Measurements from ENCODE around the gene IRF1.
A peak's percentile ranks its signal among the peaks of the same experiment; 100 is the strongest.
"Not testable (repeated sequence)": the region's sequence is repeated elsewhere in the genome, so short reads cannot be mapped to it uniquely, and the experiment has no call there.

The IRF1 gene
- total RNA-seq: 24.8 to 680 (median 57.4) reads per million in 18 experiments

GRCh38 chr5:132490484-132491367, at the start of gene IRF1:
TSS of gene IRF1 (minus strand) at chr5:132490773. CDS start at chr5:132489478, 1,295 bp downstream.
- peak; percentile 97 for DNase-seq

- no peak for DNase-seq
Observed at GRCh38 chr5:132540149-132540548, 49.6 kb upstream of the IRF1 start.

GRCh38 chr5:132539716-132540115, 49.1 kb upstream of the IRF1 start:
- DNase-seq: no peak

- no peak for DNase-seq
Observed at GRCh38 chr5:132530946-132531345, 40.4 kb upstream of the IRF1 start.

GRCh38 chr5:132528866-132529634, 38.5 kb upstream of the IRF1 start:
- DNase-seq: no peak

GRCh38 chr5:132528021-132528420, 37.4 kb upstream of the IRF1 start:
- DNase-seq: no peak

- DNase-seq: no peak
Observed at GRCh38 chr5:132526974-132527564, 36.5 kb upstream of the IRF1 start.

GRCh38 chr5:132526290-132526973, 35.9 kb upstream of the IRF1 start:
- peak; percentile 61 to 69 for DNase-seq

- no peak for DNase-seq
Observed at GRCh38 chr5:132525299-132525724, 34.7 kb upstream of the IRF1 start.

- peak in 1 of 2 donors; percentile 2 for DNase-seq
Observed at GRCh38 chr5:132524877-132525276, 34.3 kb upstream of the IRF1 start.

GRCh38 chr5:132522067-132522466, 31.5 kb upstream of the IRF1 start:
- DNase-seq: not testable (repeated sequence)

- not testable (repeated sequence) for DNase-seq
Observed at GRCh38 chr5:132513618-132514336, 23.2 kb upstream of the IRF1 start.

GRCh38 chr5:132510076-132510475, 19.5 kb upstream of the IRF1 start:
- DNase-seq: no peak

GRCh38 chr5:132506094-132506692, 15.6 kb upstream of the IRF1 start:
- DNase-seq: peak; percentile 27 to 28

- no peak for DNase-seq
Observed at GRCh38 chr5:132505641-132506040, 15.1 kb upstream of the IRF1 start.

GRCh38 chr5:132504746-132505145, 14.2 kb upstream of the IRF1 start:
- DNase-seq: no peak

GRCh38 chr5:132503244-132503643, 12.7 kb upstream of the IRF1 start:
- DNase-seq: no peak

- DNase-seq: no peak
Observed at GRCh38 chr5:132501961-132502931, 11.7 kb upstream of the IRF1 start.

- DNase-seq: no peak
Observed at GRCh38 chr5:132501629-132501956, 11.0 kb upstream of the IRF1 start.

GRCh38 chr5:132500931-132501628, 10.5 kb upstream of the IRF1 start:
- DNase-seq: peak; percentile 51 to 62
